Neural progenitor cell (in vitro differentiated cells): Measurements from ENCODE around the gene MAP2. TPM values are rescaled to one million over a fixed set of nuclear protein-coding genes. Genes with fewer than 3 reads are reported as not detected.

ENCODE experiments used
- DNase-seq: peaks from one replicate; pipeline ENCODE4 v3.0.0-alpha.2; 2016; ENCODE audit warnings: low spot score
- H2AFZ ChIP-seq: fragments of 200-600 bp; sonication (generic); replicated peaks from 2 replicates; pipeline ENCODE4 v1.6.1; 2016; ENCODE audit warnings: antibody characterized with exemption
- H3F3A ChIP-seq: fragments of 200-600 bp; sonication (generic); 2 replicates; pipeline ENCODE4 v1.6.1; 2016; ENCODE audit warnings: antibody characterized with exemption, low read depth
- H3K27ac ChIP-seq: fragments of 200-600 bp; sonication (generic); 2 replicates; pipeline ENCODE4 v1.5.1; 2016; ENCODE audit warnings: mild to moderate bottlenecking
- H3K27me3 ChIP-seq: fragments of 200-600 bp; sonication (generic); 2 replicates; pipeline ENCODE4 v1.6.1; 2016; ENCODE audit warnings: mild to moderate bottlenecking, moderate library complexity
- H3K36me3 ChIP-seq: fragments of 200-600 bp; sonication (generic); 2 replicates; pipeline ENCODE4 v1.5.1; 2016
- H3K4me1 ChIP-seq: fragments of 200-600 bp; sonication (generic); 2 replicates; pipeline ENCODE4 v1.6.1; 2016; ENCODE audit warnings: mixed run types
- H3K4me2 ChIP-seq: fragments of 200-600 bp; sonication (generic); 2 replicates; pipeline ENCODE4 v1.6.1; 2016
- H3K4me3 ChIP-seq: fragments of 200-600 bp; sonication (generic); 2 replicates; pipeline ENCODE4 v1.5.1; 2016
- H3K79me2 ChIP-seq: fragments of 200-600 bp; sonication (generic); 2 replicates; pipeline ENCODE4 v1.6.1; 2016; ENCODE audit warnings: low read depth
- H3K9ac ChIP-seq: fragments of 200-600 bp; sonication (generic); 2 replicates; pipeline ENCODE4 v1.6.1; 2016
- H3K9me3 ChIP-seq: fragments of 200-600 bp; sonication (generic); 2 replicates; pipeline ENCODE4 v1.5.1; 2016; ENCODE audit warnings: low read depth
- H4K20me1 ChIP-seq: fragments of 200-600 bp; sonication (generic); 2 replicates; pipeline ENCODE4 v1.6.1; 2016; ENCODE audit warnings: low read depth
- H3K27ac Mint-ChIP-seq: 3 replicates; pipeline ENCODE4 v1.8.0; 2021; ENCODE audit warnings: mixed read lengths
- H3K27me3 Mint-ChIP-seq: 2 replicates; pipeline ENCODE4 v1.8.0; 2022; ENCODE audit warnings: low read depth, mild to moderate bottlenecking, inconsistent platforms, moderate library complexity, mixed read lengths; ENCODE audit not compliant: insufficient read depth
- H3K36me3 Mint-ChIP-seq: 3 replicates; pipeline ENCODE4 v1.8.0; 2021; ENCODE audit warnings: mixed read lengths
- H3K4me1 Mint-ChIP-seq: 3 replicates; pipeline ENCODE4 v1.8.0; 2021; ENCODE audit warnings: mixed read lengths
- H3K4me3 Mint-ChIP-seq: 3 replicates; pipeline ENCODE4 v1.8.0; 2021; ENCODE audit warnings: mild to moderate bottlenecking, moderate library complexity, mixed read lengths
- H3K9me3 Mint-ChIP-seq: 3 replicates; pipeline ENCODE4 v1.8.0; 2020; ENCODE audit warnings: mixed read lengths
- CTCF ChIP-seq: fragments of 200-600 bp; sonication (generic); IDR thresholded peaks from 2 replicates; pipeline ENCODE4 v1.5.1; 2017; ENCODE audit warnings: antibody characterized with exemption, mild to moderate bottlenecking
- EZH2 ChIP-seq: fragments of 200-600 bp; sonication (generic); IDR thresholded peaks from 2 replicates; pipeline ENCODE4 v1.6.1; 2017; ENCODE audit warnings: antibody characterized with exemption, mild to moderate bottlenecking, moderate library complexity
- EZH2phosphoT487 ChIP-seq: fragments of 200-600 bp; sonication (generic); IDR thresholded peaks from 2 replicates; pipeline ENCODE4 v1.6.1; 2017; ENCODE audit warnings: antibody characterized with exemption
- total RNA-seq: library from RNA; depleted of rRNA; stranded (reverse); fragments of >200 nt; gene quantifications from 2 replicates; pipeline ENCODE4 v1.2.3, GENCODE V29; 2015; ENCODE audit warnings: low replicate concordance

Gene MAP2
- total RNA-seq, 1 donor from 2014 or later: 102 TPM

DNA sequence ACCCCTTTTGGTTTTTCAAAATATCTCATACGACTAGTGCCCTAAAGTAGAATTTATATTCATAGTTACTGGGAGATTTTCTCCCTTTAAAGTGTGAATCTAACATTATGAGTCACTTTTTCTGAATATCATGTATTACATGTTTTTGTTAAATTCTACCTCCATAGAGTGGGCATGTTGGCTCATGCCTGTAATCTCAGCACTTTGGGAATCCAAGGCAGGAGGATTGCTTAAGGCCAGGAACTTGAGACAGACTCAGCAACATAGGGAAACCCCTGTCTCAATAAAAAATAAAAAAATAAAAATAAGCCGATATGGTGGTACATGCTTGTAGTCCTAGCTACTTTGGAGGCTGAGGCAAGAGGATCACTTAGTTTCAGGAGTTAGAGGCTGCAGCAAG lies 302.5 kb downstream of the MAP2 start:
- Histone ChIP-seq H3K4me2 (no peak overlapping the region), H3K79me2 (no peaks in the 10 kb centered on the region), H4K20me1 (no peaks in the 10 kb centered on the region), H3K27me3 (no peaks in the 10 kb centered on the region), H3F3A (no peaks in the 10 kb centered on the region), H3K9me3 (no peaks in the 10 kb centered on the region), H3K36me3 (peaks cover 8% of the 10 kb centered on the region), H3K27ac (no peak overlapping the region), H3K4me1 (no peaks in the 10 kb centered on the region), H2AFZ (no peak overlapping the region), H3K4me3 (no peak overlapping the region), H3K9ac (no peak overlapping the region)
- Mint-ChIP-seq H3K4me1 (no peaks in the 10 kb centered on the region), H3K4me3 (no peak overlapping the region), H3K9me3 (no peaks in the 10 kb centered on the region), H3K27me3 (no peaks in the 10 kb centered on the region), H3K36me3 (peaks cover 65% of the 10 kb centered on the region), H3K27ac (no peak overlapping the region)
- TF ChIP-seq EZH2phosphoT487: no peak
- TF ChIP-seq CTCF: no peak
- TF ChIP-seq EZH2: no peak
- no peak for DNase-seq

- peaks cover 8% of the 10 kb centered on the region for H3K36me3 ChIP-seq
- Mint-ChIP-seq H3K27ac (no peak overlapping the region), H3K27me3 (no peaks in the 10 kb centered on the region), H3K4me1 (no peaks in the 10 kb centered on the region), H3K9me3 (no peaks in the 10 kb centered on the region), H3K36me3 (peaks cover 65% of the 10 kb centered on the region), H3K4me3 (no peak overlapping the region)
- H3K9ac ChIP-seq: no peak overlapping the region
- H3K4me2 ChIP-seq: no peak overlapping the region
- no peak for DNase-seq
- H4K20me1 ChIP-seq: no peaks in the 10 kb centered on the region
- no peak overlapping the region for H3K4me3 ChIP-seq
- no peaks in the 10 kb centered on the region for H3K9me3 ChIP-seq
- H3K4me1 ChIP-seq: no peaks in the 10 kb centered on the region
- no peaks in the 10 kb centered on the region for H3K79me2 ChIP-seq
- H3F3A ChIP-seq: no peaks in the 10 kb centered on the region
- H3K27me3 ChIP-seq: no peaks in the 10 kb centered on the region
- TF ChIP-seq EZH2: no peak
- TF ChIP-seq CTCF: no peak
- TF ChIP-seq EZH2phosphoT487: no peak
- no peak overlapping the region for H2AFZ ChIP-seq
- no peak overlapping the region for H3K27ac ChIP-seq
Measured at GRCh38 chr2:209727077-209727476, 303.2 kb downstream of the MAP2 start.

- Mint-ChIP-seq H3K36me3 (peaks cover 21% of the 10 kb centered on the region), H3K9me3 (no peaks in the 10 kb centered on the region)
- TF ChIP-seq CTCF: no peak
- no peak for TF ChIP-seq EZH2phosphoT487
- no peak for TF ChIP-seq EZH2
Measured at GRCh38 chr2:209734805-209735204, 311.0 kb downstream of the MAP2 start.

More at GRCh38 chr2:209734805-209735204, 311.0 kb downstream of the MAP2 start:
- Histone ChIP-seq H3F3A (no peaks in the 10 kb centered on the region), H4K20me1 (no peaks in the 10 kb centered on the region), H3K36me3 (no peaks in the 10 kb centered on the region), H3K4me2 (no peak overlapping the region), H3K9me3 (no peaks in the 10 kb centered on the region), H2AFZ (no peak overlapping the region), H3K79me2 (no peaks in the 10 kb centered on the region), H3K27ac (no peak overlapping the region), H3K27me3 (no peaks in the 10 kb centered on the region), H3K9ac (no peak overlapping the region), H3K4me1 (no peaks in the 10 kb centered on the region), H3K4me3 (no peak overlapping the region)
- no peaks in the 10 kb centered on the region for H3K4me1 Mint-ChIP-seq
- no peaks in the 10 kb centered on the region for H3K27me3 Mint-ChIP-seq
- DNase-seq: no peak
- H3K27ac Mint-ChIP-seq: no peak overlapping the region
- H3K4me3 Mint-ChIP-seq: no peak overlapping the region
